HL-60 (cell line): ENCODE measurements around the gene LSM4.

ENCODE experiments used
- DNase-seq, 2 experiments: peaks; one replicate each; pipeline ENCODE4 v3.0.0-alpha.2; 2010 to 2020; ENCODE audit warnings: low read depth in 1 of 2, low spot score in 1 of 2
- H3K27ac ChIP-seq: fragments of 250-450 bp; sonication (Bioruptor Pico); replicated peaks from 2 replicates; pipeline ENCODE4 v1.5.1; 2020; ENCODE audit warnings: mild to moderate bottlenecking, moderate library complexity
- H3K27me3 ChIP-seq: fragments of 250-450 bp; sonication (Bioruptor Pico); 2 replicates; pipeline ENCODE4 v1.5.1; 2021; ENCODE audit warnings: mild to moderate bottlenecking, moderate library complexity; ENCODE audit not compliant: insufficient read depth, poor library complexity, severe bottlenecking
- H3K4me3 ChIP-seq: replicated peaks from 2 replicates; pipeline ENCODE4 v1.5.1; 2011; ENCODE audit warnings: mild to moderate bottlenecking, control low read depth, low read length; ENCODE audit not compliant: insufficient read depth
- CTCF ChIP-seq: IDR thresholded peaks from one replicate; pipeline ENCODE4 v1.5.1; 2011; ENCODE audit warnings: low read length, control low read depth, inconsistent platforms; ENCODE audit not compliant: insufficient read depth
- GABPA ChIP-seq: IDR thresholded peaks from 2 replicates; pipeline ENCODE4 v1.6.1; 2012; ENCODE audit warnings: low read depth
- POLR2AphosphoS5 ChIP-seq: IDR thresholded peaks from 2 replicates; pipeline ENCODE4 v1.6.1; 2012; ENCODE audit warnings: low read depth
- REST ChIP-seq: IDR thresholded peaks from 2 replicates; pipeline ENCODE4 v1.6.1; 2012; ENCODE audit warnings: low read depth; ENCODE audit not compliant: insufficient replicate concordance
- SPI1 ChIP-seq: IDR thresholded peaks from 2 replicates; pipeline ENCODE4 v1.6.1; 2012; ENCODE audit warnings: low read depth, mild to moderate bottlenecking, borderline replicate concordance

The LSM4 gene

GRCh38 chr19:18298601-18299000, 24.3 kb downstream of the LSM4 start:
- H3K4me3 ChIP-seq, result no peak overlapping the region
- DNase-seq, result no peak
- H3K27ac ChIP-seq, result no peak overlapping the region
- TF ChIP-seq GABPA (no peak), REST (no peak), CTCF (no peak), POLR2AphosphoS5 (no peak), SPI1 (no peak)
- H3K27me3 ChIP-seq, result no peaks in the 10 kb centered on the region

- H3K27ac ChIP-seq, result no peak overlapping the region
- no peaks in the 10 kb centered on the region for H3K27me3 ChIP-seq
- no peak for DNase-seq
- no peak overlapping the region for H3K4me3 ChIP-seq
- TF ChIP-seq GABPA (no peak), REST (no peak), SPI1 (no peak), CTCF (no peak), POLR2AphosphoS5 (no peak)
These were observed 25.6 kb downstream of the LSM4 start for GRCh38 chr19:18297308-18297707.

- H3K27ac ChIP-seq, result no peak overlapping the region
- TF ChIP-seq SPI1 (no peak), POLR2AphosphoS5 (no peak), REST (no peak), GABPA (no peak), CTCF (no peak)
- H3K27me3 ChIP-seq, result no peaks in the 10 kb centered on the region
- H3K4me3 ChIP-seq, result no peak overlapping the region
- no peak for DNase-seq
These were observed 27.8 kb downstream of the LSM4 start for GRCh38 chr19:18295034-18295451.
